Testis (tissue), 3 donors: ENCODE data around the gene PAN3. TPM values are rescaled to one million over a fixed set of nuclear protein-coding genes. Genes with fewer than 3 reads are reported as not detected.

Experiments
- DNase-seq: peaks from one replicate; pipeline ENCODE4 v3.0.0-alpha.2; 2019
- H3K27ac ChIP-seq, 2 donors: fragments of 200-600 bp; sonication (generic); one replicate each; pipeline ENCODE4 v1.5.1; 2019
- H3K27me3 ChIP-seq: fragments of 200-600 bp; sonication (generic); one replicate; pipeline ENCODE4 v1.5.1; 2019
- H3K36me3 ChIP-seq: fragments of 200-600 bp; sonication (generic); one replicate; pipeline ENCODE4 v1.5.1; 2017; ENCODE audit warnings: low read depth; ENCODE audit errors: missing control alignments
- H3K4me1 ChIP-seq: fragments of 200-600 bp; sonication (generic); one replicate; pipeline ENCODE4 v1.5.1; 2019
- H3K4me3 ChIP-seq, 2 donors: fragments of 200-600 bp; sonication (generic); one replicate each; pipeline ENCODE4 v1.5.1; 2017 to 2019
- H3K9me3 ChIP-seq: fragments of 200-600 bp; sonication (generic); one replicate; pipeline ENCODE4 v1.5.1; 2017
- CTCF ChIP-seq, 3 experiments: fragments of 450-650 bp in 2 of 3; fragments of 200-600 bp in 1 of 3; sonication (generic) in 1 of 3; IDR thresholded peaks; one replicate each; pipeline ENCODE4 v1.5.1; 2016 to 2019; ENCODE audit warnings: antibody characterized with exemption in 3 of 3, mild to moderate bottlenecking in 2 of 3, moderate library complexity in 1 of 3
- POLR2A ChIP-seq: fragments of 450-650 bp; IDR thresholded peaks from one replicate; pipeline ENCODE4 v1.6.1; 2017; ENCODE audit warnings: antibody characterized with exemption, mild to moderate bottlenecking, moderate library complexity
- WGBS, 2 donors: methylation state at CpG; one replicate each; pipeline ENCODE4 v1.1.5; 2018; 5-methylcytosine and 5-hydroxymethylcytosine counted together
- intact Hi-C: fragments of 100-400 bp; cut with DNase I; formaldehyde crosslinking; loops from one replicate; pipeline ENCODE4 v1.15.1; 2023; ENCODE audit warnings: low total_unique reads
- polyA plus RNA-seq: library from polyadenylated mRNA; stranded (reverse); fragments of 350-450 nt; fragmentation: Illumina TruSeq; extraction: RNeasy Lipid Tissue Mini Kit (QIAGEN cat#74804); gene quantifications from one replicate; pipeline ENCODE4 v1.2.3, GENCODE V29; 2014; ENCODE audit warnings: low read depth, low replicate concordance; ENCODE audit not compliant: insufficient read depth
- total RNA-seq, 2 donors: library from RNA; depleted of rRNA; stranded (reverse); fragments of >200 nt; gene quantifications; one replicate each; pipeline ENCODE4 v1.2.3, GENCODE V29; 2016

Gene PAN3
- total and polyA plus RNA-seq, 3 donors from 2014 or later = 30.2 to 76.2 (median 74.8) TPM

DNA sequence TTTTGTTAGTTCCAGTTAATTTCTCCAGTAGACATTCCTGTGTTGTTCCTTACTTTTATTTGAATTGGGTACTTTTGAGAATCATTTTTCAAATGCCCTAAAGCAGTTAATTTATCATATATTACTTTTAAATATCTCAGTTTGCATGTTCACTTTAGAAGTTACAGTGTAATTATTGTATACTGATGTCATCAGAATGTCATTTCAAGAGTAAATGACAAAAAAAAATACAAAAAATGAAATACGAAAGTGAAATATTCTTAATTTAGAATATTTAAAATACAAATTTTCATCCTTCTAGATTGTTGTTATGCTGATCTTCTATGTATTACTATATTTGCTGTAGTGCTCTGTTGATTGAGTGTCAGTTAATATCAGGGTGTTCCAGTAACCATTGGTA lies 114.2 kb downstream of the PAN3 start:
- intact Hi-C loops = no loop called here
- H3K27me3 ChIP-seq = no peaks in the 10 kb centered on the region
- no peaks in the 10 kb centered on the region for H3K4me1 ChIP-seq
- no peak overlapping the region for H3K27ac ChIP-seq
- H3K36me3 ChIP-seq = no peaks in the 10 kb centered on the region
- H3K4me3 ChIP-seq = no peak overlapping the region
- no peak for DNase-seq
- TF ChIP-seq CTCF (IDR thresholded peaks at IDR 0.05) = no peak
- no peak for TF ChIP-seq POLR2A
- H3K9me3 ChIP-seq = no peaks in the 10 kb centered on the region
- WGBS, 2 donors = 79 to 87% methylated on average over 1 of the region's 1 CpG

DNA sequence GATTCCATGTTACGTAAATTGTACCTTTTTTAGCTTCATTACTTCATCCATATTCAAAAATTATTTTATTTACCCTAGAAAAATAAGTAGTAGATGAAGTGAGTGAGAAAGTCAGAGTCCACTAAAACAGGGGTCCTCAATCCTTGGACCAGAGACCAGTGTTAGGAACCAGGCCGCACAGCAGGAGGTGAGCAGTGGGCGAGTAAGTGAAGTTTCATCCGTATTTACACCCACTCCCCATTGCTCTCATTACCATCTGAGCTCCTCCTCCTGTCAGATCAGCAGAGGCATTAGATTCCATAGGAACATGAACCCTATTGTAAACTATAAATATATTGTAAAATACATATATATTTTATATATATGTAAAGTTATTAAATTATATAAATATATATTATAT lies 119.0 kb downstream of the PAN3 start:
- H3K27ac ChIP-seq = no peak overlapping the region
- H3K36me3 ChIP-seq = no peaks in the 10 kb centered on the region
- H3K4me3 ChIP-seq = no peak overlapping the region
- no peaks in the 10 kb centered on the region for H3K27me3 ChIP-seq
- intact Hi-C loops = no loop called here
- TF ChIP-seq POLR2A = no peak
- TF ChIP-seq CTCF (IDR thresholded peaks at IDR 0.05) = no peak
- DNase-seq = no peak
- peaks cover 3% of the 10 kb centered on the region for H3K4me1 ChIP-seq
- 89 to 93% methylated on average over 4 of the region's 4 CpGs for WGBS, 2 donors
- H3K9me3 ChIP-seq = no peaks in the 10 kb centered on the region

DNA sequence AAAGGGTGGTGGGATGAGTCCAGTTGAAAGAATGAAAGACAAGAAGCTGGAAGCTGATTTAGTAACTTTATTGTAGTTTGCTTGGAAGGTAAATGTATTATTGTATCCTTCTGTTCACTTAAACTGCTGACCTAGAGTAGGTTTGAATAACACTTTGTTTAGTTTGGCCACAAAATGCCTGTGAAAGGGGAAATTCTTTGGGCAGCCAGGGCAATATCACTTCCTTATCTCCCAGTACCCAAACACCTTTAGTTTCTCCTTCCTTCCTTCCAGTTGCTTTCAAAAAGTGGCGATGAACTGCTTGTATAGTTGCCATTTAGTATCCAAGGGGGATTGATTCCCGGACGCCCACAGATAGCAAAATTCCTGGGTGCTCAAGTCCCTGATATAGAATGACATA lies 120.1 kb downstream of the PAN3 start:
- Histone ChIP-seq H3K4me3 (no peak overlapping the region), H3K9me3 (no peaks in the 10 kb centered on the region), H3K36me3 (no peaks in the 10 kb centered on the region), H3K27me3 (no peaks in the 10 kb centered on the region), H3K4me1 (peaks cover 3% of the 10 kb centered on the region), H3K27ac (no peak overlapping the region)
- 47 to 57% methylated on average over 3 of the region's 3 CpGs for WGBS, 2 donors
- intact Hi-C loops = no loop called here
- TF ChIP-seq POLR2A (no peak), CTCF (IDR thresholded peaks at IDR 0.05) (no peak)
- DNase-seq = no peak

GRCh38 chr13:28267497-28267896 lies 129.2 kb downstream of the PAN3 start:
- Histone ChIP-seq H3K36me3 (no peaks in the 10 kb centered on the region), H3K4me1 (no peaks in the 10 kb centered on the region), H3K9me3 (no peaks in the 10 kb centered on the region), H3K4me3 (no peak overlapping the region), H3K27me3 (no peaks in the 10 kb centered on the region), H3K27ac (no peak overlapping the region)
- TF ChIP-seq POLR2A (no peak), CTCF (IDR thresholded peaks at IDR 0.05) (no peak)
- intact Hi-C loops = no loop called here
- no peak for DNase-seq
- 66 to 75% methylated on average over 4 of the region's 4 CpGs for whole genome bisulfite sequencing, 2 donors

DNA sequence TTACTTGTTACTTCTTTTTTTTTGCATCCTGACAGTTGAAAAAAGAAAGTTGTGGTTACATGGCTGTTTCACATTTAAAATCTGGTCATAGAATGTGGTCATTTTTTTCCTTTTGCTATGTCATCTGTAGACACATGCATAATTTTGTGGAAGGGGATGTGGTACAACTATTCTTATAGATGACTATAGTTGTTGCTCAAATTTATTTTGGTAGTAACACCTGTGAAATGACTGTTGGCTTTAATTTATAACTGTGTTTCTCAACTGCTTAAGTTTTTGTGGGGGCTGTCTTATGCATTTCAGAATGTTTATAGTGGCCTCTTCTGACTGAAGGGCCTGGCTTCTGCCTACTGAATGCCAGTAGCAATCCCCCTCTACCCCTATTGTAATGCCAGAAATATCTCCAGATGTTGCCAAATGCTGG lies 130.5 kb downstream of the PAN3 start:
- Histone ChIP-seq H3K27me3 (no peaks in the 10 kb centered on the region), H3K4me3 (no peak overlapping the region), H3K36me3 (no peaks in the 10 kb centered on the region), H3K9me3 (no peaks in the 10 kb centered on the region), H3K27ac (no peak overlapping the region), H3K4me1 (no peaks in the 10 kb centered on the region)
- DNase-seq = no peak
- intact Hi-C loops = no loop called here
- TF ChIP-seq CTCF (IDR thresholded peaks at IDR 0.05) = no peak
- TF ChIP-seq POLR2A = no peak
